HG03095 (cell line): Measurements from ENCODE around the gene AGXT2.

Experiments
- ATAC-seq: cut with Tn5 transposase; IDR thresholded peaks from one replicate; pipeline ENCODE4 v1.9.1; 2021; ENCODE audit warnings: moderate library complexity; ENCODE audit not compliant: unreplicated experiment

Gene AGXT2, protein sequence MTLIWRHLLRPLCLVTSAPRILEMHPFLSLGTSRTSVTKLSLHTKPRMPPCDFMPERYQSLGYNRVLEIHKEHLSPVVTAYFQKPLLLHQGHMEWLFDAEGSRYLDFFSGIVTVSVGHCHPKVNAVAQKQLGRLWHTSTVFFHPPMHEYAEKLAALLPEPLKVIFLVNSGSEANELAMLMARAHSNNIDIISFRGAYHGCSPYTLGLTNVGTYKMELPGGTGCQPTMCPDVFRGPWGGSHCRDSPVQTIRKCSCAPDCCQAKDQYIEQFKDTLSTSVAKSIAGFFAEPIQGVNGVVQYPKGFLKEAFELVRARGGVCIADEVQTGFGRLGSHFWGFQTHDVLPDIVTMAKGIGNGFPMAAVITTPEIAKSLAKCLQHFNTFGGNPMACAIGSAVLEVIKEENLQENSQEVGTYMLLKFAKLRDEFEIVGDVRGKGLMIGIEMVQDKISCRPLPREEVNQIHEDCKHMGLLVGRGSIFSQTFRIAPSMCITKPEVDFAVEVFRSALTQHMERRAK

DNA sequence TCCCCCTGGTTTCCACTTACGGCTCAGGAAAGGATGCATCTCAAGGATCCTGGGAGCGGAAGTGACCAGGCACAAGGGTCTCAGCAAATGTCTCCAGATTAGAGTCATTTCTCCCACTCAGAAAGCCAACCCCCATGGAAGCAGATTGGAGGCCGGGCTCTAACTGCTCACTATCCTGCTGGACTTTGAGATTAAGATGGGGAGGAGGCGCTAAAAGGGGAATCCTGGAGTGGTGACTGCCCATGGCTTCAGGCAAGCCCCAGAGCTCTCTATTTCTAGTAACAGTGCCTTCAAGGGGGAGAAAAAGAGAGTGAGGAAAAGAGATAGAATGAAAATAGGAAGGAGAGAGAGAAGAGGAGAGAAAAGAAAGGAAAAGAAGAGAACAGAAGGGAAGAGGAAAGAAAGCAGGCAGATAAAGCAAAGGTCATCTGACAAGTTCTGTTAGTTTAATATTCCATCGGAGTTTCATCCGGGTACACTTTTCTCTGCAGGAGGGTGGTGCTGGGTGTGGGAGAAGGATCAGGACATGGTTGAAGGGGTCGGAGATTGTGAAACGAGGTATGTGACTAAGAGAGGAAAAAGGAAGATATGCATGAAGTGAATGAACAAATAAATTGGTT, at the start of gene AGXT2:
Gene AGXT2 (minus strand): TSS at position 165 of the 620 bp plus-strand sequence. CDS start 57 bp downstream, at position 108.
- no peak for ATAC-seq

DNA sequence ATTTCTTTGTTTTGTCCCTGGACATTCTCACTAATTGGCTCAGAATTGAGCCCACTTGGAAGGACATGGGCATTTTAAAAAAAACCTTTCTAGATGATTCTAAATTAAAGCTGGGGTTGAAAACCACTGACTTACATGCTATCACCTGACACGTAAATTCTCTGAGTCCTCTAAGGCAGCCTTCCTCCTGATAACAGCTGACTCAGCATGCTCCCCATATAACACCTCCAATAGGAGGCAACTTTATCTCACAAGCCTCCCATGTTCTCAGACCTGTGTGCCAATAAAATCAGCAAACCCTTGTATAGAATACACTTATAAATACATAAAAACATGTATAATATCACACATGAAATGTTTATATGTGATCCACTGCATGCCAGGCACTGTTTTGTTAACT, 49.2 kb upstream of the AGXT2 start:
- ATAC-seq, result no peak

DNA sequence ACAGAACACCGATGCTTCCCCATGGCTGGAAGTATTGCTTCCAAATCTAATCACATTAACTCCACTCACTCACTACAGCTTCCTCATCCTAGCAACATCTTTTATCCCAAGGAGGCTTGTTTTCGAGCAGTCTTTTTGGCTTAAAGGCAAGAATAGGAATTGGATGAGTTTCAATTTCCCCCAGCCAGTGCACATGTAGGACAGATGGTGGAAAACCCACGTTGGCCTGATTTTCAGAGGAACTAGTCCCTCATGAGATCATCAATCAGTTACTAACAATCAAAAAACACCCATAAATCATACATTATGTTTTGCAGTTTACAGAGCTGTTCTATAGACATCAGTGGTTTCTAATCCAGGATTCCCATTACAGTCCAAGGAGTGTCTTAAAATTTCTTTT, 48.5 kb upstream of the AGXT2 start:
- no peak for ATAC-seq

DNA sequence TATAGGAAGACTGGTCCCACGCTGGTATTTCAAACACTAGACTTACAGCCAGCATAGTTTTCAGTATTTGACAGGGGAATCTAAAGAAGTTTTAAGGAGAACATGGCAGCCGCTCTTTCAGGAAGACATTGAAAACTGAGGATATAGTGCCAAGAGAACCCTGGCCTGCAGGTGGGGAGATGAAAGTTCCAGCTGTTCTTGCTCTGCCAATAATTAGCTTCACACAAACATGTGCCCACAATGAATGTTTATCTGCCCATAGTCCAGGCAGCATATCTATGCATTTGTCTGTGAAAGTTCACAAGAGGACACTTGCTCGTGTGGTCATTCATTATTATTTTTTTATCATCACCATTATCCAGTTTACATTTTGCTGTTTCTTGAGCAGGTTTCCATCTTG, 47.6 kb upstream of the AGXT2 start:
- no peak for ATAC-seq

DNA sequence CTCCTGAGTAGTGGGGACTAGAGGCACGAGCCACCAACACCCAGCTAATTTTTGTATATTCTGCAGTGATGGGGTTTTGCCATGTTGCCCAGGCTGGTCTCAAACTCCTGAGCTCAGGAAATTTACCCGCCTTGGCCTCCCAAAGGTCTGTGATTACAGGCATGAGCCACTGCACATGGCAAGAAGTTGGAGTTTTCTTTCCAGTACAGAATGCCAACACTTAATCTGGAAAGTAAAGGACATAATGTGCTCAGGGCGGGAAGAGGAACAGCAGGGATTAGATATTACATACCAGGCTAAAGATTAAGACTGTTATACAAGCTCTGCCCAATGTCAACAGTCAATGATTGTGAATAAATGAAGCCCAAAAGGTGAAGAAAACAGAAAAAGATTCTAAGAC, 47.2 kb upstream of the AGXT2 start:
- no peak for ATAC-seq

DNA sequence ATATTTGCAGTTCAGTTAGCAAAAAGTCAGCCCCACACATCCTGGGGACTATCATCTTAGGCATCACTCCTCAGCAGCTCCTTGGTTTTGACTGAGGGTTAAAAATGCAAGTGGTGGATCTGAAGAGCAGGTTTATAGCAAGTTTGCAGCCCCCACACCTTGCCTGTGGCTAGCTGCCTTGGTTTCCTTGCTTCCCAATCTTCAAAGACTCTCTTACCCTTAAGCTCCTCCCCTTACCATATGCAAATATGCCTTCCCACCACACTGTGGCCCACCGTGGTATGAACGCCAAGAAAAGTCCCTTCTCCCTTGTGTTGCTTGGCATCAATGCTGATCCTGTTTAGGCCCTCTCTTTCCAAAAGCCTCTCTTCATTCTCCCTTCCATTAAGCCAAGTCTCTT, 45.0 kb upstream of the AGXT2 start:
- no peak for ATAC-seq

DNA sequence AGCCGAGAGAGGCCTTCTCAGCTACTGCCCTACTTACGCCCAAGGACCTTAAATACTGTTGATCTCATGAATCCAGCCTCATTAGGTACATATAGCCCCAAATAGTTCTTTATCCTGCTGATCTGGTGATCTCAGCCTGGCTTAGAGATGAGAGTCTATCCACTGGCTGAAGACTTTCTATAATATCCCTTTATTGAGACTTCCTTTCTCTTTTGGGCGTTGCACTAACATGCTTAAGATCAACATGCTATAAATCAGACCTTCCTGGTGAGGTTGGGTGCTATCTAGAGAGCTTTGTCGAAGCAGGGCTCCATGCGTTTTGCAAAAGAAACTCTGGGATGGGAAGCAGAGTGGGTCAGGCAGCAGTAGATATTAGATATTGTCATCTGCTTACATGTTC, 44.0 kb upstream of the AGXT2 start:
- no peak for ATAC-seq

DNA sequence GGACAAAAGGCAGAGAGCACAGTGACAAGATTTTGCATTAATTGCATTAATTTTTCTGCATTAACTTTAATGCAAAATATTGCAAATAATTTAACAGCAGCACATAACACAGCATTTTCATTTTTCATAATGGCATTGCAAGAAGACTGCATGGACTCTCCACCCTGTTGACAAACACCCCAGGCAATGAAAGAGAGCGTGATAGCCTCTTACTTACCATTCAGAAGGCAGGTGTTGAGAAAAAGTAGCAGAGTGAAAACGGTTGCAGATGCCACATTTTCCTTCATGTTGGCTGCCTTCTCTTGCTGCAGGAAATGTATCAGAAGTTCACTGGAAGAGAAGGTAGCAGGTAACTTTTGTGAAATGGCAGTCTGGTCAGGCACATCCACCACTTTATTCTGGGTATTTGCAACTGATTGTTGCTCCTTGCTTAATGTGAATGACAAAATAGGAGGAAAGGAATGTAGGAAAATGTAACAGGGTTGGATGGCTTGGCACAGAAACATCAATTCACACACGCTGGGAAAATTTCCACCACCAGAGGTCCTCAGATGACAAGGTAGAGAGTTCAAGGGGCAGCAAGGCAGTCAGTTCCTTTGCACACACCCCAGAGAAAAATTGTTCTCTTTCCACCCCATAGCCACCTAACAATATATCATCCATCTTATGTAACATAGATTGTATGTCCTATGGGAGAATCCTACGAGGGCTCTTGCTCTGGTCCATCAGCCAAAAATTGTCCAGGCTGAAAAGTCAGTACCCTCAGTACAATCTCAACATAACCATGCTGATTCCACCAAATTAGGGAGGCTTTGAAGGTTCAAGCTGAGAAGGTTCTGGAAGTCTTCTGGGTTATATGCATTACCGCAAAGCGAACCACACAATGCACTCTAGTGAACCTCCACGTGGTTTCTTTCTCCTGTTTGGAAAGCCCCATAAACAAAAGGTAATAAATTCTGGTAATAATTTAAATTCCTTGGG, 41.9 kb upstream of the AGXT2 start:
- ATAC-seq, result no peak

DNA sequence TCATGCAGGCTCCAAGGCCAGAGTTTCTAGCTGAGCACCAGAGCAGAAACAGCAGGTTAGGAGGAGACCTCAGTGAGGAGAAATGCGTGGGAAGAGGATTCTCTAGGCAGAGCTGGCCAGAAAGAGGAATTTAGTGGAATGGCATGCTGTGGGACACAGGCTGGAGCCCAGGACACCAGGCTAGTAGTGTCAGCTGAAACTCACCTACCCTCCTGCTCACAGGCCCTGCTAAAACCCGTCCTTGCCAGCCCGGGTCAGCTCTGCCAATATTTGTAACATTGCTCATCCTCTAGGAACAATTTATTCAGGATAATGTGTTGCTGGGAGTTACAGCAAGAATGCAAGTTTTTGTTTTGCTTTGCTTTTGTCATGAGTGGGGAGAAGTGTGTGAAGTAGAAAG, 40.2 kb upstream of the AGXT2 start:
- no peak for ATAC-seq

DNA sequence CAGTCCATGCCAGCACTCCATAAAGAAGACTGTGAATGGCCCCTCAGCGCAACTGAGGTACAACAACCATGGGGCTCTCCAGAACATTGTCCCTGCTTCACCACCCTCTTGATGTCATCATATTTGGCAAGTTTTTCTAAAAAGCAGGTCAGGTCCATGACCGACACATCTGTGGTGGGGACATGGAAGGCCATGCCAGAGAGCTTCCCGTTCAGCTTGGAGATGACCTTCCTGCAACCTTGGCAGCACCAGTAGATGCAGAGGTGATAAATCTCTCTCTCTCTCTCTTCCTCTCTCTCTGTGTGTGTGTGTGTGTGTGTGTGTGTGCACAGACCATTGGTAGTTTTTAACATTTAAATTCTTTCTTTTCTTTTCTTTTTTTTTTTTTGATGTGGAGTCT, 35.4 kb upstream of the AGXT2 start:
- ATAC-seq, result no peak

DNA sequence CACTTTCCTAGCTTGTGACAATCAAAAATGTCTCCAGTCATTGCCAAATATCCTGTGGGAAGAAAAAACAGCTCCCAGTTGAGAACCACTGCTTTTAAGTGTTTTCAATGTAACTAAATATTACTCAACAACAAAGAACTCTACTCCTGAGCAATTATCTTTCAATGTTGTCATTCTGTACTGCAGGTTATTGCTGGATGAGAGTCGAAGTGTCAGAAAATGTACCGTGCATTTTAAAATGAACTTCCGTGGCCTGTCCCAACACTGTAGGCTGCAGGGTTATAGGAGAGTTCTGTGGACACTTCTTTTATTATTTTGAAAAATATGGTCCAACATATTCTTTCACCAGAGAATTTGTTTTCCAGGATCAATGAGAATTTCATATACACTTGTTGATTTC, 34.8 kb upstream of the AGXT2 start:
- ATAC-seq, result no peak

DNA sequence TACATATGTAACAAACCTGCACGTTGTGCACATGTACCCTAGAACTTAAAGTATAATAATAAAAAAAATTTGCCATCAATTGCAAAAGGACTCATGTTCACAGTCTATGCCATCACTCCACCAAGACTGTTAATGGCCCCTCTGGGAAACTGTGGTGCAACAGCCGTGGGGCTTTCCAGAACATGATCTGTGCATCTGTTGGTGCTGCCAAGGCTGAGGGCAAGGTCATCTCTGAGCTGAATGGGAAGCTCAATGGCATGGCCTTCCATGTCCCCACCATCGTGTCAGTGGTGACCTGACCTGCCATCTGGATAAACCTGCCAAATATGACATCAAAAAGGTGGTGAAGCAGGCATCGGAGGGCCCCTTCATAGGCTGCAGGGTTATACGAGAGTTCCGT, 33.4 kb upstream of the AGXT2 start:
- ATAC-seq, result no peak

DNA sequence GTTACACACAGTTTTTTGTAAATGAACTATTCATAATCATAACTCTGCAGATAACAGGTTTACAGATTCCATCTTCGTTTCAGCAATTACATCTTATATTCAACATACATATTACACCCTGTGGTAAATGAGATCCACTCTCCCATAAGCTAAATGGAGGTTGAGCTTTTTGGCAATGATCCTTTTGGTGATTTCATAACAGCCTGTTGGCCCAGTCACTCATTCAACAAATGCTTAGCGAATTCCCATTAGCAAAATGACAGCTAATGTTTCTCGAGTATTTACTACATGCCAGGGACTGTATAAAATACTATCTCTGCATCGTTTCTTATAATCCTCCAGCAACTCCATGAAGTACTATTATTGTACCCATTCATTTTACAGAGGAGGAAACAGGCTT, 25.4 kb upstream of the AGXT2 start:
- ATAC-seq, result no peak

DNA sequence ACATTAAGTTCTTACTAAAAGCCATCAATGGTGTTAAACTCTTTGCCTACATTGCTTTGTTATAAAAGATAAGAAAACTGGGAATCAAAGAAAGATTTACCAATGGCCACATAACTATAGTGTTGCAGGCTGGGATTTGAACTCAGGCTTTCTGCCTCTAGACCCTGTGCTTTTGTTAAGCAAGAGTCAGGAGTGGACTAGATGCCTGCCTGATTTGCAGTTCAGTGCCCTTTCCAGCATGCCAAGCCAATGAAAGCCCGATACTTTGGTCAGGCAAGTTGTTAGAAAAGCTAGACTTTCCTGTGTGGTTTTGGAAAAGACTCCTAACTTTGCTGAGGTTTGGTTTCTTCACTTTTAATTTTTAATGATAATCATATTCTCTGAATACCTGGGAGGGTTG, 21.4 kb upstream of the AGXT2 start:
- ATAC-seq, result no peak

DNA sequence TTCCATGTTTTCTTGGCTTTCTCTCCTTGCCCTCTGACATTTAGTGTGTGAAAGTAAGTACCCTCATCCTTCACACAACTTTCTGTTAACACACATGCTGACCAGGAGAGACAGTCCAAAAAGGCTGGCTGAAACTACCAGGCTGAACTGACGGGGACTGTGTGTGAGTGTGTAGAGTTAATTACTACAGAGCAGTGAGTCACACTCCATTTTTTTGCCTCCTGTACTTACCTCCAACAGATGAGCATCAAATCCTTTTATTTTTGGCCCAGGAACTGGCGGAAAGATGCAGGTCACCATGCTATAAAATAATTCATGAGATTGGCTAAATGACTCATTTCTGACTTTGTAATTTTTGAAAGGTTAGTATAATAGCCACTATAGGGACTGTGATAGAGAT, 20.2 kb upstream of the AGXT2 start:
- no peak for ATAC-seq

DNA sequence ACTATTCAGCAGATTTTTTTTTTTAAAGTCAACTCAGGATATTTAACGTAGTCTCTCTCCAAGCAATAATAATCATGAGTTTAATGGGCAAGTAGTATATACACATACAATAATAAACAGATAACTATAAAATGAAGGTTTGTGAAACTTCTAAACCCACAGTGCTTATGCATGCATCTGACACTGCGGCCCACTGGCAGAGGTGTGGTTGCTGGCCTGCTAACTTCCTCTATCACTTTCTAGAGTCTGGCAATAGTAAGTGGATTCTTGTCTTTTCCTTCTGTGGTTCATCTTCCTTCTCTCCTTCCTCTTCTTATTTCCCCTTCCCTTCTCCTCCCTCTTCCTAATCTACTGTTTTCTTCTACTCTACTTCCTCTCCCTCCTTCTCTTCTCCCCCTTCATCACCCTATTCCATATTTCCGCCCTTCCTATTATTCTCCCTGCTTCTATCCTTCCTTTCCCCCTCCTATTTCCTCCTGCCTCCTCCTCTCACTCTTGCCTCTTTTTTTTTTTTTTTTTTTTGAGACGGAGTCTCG, 18.6 kb upstream of the AGXT2 start:
- ATAC-seq, result no peak

DNA sequence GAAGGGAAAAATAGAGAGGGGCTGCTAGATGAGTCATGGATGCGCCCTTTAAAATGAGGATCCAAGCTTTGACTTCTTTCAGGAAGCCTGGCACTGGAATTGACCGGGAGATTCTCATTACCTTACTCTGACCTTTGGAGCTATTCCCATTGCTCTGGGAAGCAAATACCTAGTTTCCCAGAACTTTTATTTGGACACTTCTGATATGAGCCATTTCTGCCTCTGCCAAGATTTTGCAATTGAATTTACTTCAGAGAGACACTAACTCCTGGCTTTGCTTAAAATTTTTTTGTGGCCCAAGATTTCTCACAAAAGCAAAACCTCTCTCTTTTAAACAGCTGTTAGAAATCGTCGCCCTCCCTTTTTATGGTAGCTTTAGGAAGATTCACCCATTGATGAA, 15.7 kb upstream of the AGXT2 start:
- ATAC-seq, result no peak

DNA sequence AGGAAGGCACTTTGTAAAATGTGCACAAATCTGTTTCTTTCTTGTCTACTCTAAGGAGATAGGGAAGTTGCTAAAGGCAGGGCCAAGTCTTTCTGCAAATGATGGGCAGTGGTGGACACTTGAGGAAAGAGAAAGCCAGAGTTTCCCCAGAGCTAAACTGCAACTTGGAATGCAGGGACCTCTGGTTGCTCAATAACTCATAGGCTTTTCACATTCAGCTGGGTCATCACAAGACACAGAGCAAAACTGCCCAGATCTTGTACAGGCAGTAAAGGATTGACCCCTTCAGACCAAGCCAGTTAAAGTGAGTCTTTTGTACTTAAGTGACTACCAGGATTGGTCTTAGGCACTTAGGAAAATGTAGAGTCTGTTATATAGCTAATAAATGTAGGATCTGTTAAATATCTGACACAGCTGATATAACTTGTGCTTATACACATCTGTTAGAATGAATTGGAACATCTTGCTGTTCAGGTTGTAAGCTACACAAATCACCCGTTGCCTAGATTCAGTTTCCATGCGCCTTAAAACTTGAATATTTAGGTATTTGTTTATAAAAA, 13.5 kb upstream of the AGXT2 start:
- no peak for ATAC-seq

DNA sequence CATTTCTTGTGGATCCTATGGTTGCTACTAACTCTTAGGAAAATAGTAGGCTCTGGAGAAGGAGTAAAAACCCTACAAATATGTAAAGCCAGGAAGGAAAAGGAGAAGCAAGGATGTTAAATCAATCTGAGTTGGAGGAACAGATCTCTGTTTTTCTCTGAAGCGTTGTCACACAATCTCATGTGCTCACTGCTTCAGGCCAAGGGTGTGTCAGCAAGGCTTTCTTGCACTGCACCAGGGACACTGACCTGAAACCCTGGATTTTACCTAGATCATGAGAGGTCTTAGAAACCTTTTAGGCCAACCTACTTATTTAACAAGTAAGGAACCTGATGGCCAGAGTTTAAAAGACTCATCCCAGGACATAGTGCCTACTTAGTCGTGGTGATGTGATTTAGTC, 12.5 kb upstream of the AGXT2 start:
- no peak for ATAC-seq

DNA sequence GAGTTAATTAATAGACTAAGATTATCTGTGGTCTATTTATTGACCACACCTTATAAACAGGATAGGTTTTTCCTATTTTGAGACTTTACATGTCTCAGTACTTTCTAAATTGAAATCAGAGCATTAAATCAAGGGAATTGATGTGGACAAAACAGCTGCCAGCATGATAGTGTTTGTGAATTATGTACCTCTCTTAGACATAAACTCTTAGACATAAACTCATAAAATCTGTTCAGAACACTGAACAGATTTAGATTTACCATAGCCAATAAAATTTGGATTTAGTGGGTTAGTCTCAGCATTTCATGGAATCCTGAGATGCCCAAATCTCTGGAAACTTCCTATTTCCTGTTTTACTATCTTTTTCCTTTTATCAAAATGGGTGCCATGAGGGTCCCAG, 11.5 kb upstream of the AGXT2 start:
- ATAC-seq, result no peak

DNA sequence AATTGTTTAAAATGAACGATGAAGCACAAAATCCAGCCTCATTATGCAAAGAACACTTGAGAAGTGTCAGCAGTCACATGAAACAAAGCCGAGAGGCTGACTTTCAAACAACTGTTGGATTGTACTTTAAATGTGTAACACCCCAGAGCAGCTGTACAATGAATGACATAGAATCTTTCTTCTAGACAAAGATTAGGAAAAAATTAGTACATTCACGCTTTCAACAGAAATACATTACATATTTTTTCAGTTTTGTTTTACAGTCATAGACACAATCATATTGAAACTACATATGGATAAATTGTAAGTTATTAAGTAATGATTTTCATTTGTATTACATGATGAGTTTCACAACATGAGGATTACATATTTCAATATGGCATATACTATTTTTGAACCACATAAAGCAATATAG, 10.6 kb upstream of the AGXT2 start:
- peak; percentile 87 for ATAC-seq
